GM12864 (cell line): Measurements from ENCODE around the gene PAK1.

Experiments used
- DNase-seq: peaks from one replicate; pipeline ENCODE4 v3.0.0-alpha.2; 2011; ENCODE audit warnings: low read depth
- H3K4me3 ChIP-seq: 2 replicates; pipeline ENCODE4 v1.5.1; 2011; ENCODE audit warnings: mild to moderate bottlenecking, low read depth, low read length, control low read depth
- CTCF ChIP-seq: IDR thresholded peaks from 2 replicates; pipeline ENCODE4 v1.5.1; 2011; ENCODE audit warnings: low read depth, mild to moderate bottlenecking, moderate library complexity, low read length, control low read depth, inconsistent platforms; ENCODE audit errors: missing control alignments

PAK1 gene

DNA sequence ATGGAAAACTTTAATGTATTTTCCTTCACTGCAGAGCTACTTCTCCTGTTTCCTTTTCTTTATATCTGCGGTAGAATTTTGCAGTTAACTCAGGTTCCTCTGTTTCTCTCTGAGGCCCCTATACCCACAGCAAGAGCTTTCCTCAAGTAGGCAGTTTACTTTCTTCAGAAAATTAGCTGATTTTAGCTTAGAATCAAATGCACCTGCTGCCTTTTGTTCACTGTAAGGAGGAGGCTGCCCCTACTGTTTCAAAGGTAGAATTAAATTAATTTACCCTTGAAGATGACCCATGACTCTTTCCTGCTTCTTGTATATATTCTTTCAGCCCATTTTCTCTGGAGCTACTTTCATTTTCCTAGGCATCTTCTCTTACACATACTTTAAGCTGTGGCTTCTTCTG is 103.7 kb downstream of the PAK1 start:
- DNase-seq: no peak
- peak; percentile 16 for TF ChIP-seq CTCF
- H3K4me3 ChIP-seq: no peak overlapping the region

- DNase-seq: no peak
- H3K4me3 ChIP-seq: no peak overlapping the region
- TF ChIP-seq CTCF: no peak
Measured at GRCh38 chr11:77361184-77361583, 112.7 kb downstream of the PAK1 start.

- H3K4me3 ChIP-seq: no peak overlapping the region
- no peak for TF ChIP-seq CTCF
- DNase-seq: no peak
Measured at GRCh38 chr11:77359481-77359880, 114.4 kb downstream of the PAK1 start.

DNA sequence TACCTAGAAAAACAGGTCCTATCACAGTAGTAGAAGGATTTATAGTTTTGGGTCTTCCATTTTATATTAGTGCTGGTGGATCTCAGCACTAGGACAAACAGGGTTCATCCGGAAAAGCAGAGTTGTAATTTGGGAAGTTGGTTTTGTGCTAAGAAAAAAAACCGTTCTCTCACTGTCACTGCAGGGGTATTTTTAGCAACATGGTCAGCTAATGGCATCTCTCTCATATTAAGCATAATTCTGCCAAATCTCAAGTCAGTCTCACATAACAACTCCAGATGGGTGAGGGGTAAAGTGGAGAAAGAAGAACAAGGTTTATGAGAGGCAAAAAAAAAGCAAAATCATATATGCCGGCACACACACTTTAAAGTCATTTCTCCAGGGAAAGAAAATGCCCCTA is 120.8 kb downstream of the PAK1 start:
- no peak for DNase-seq
- H3K4me3 ChIP-seq: no peak overlapping the region
- TF ChIP-seq CTCF: no peak

- no peak overlapping the region for H3K4me3 ChIP-seq
- DNase-seq: no peak
- TF ChIP-seq CTCF: no peak
Measured at GRCh38 chr11:77351281-77351886, 122.5 kb downstream of the PAK1 start.

DNA sequence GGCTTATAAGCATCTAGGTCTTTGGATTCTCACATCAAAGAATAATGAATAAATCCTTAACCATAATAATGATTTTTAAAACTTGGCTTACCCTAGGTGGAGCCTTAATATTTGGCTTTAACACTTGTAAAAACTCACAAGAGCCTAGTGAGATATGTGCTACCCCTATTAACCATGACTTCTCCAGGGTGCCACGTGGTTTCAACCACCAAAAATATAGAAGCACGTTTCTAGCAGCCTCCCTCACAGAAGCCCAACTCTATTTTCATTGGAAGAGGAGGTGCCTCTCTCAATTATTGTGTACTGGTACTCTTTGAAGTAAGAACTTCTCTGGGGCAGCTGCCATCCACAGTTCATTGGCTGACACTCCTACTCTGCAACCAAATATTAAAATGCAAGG is 125.9 kb downstream of the PAK1 start:
- TF ChIP-seq CTCF: no peak

GRCh38 chr11:77346906-77347603 is 126.8 kb downstream of the PAK1 start:
- TF ChIP-seq CTCF: no peak
- no peak for DNase-seq
- no peak overlapping the region for H3K4me3 ChIP-seq

More for the DNA sequence above, 125.9 kb downstream of the PAK1 start:
- DNase-seq: no peak
- H3K4me3 ChIP-seq: no peak overlapping the region
